ENCODE results near the gene MRO. TPM values are rescaled to one million over a fixed set of nuclear protein-coding genes. Genes with fewer than 3 reads are reported as not detected.

Gene MRO
- total RNA-seq, 1 experiment from 2014 or later, result not detected

Other genes with a start within 250 kb of the MRO start
- 49.3 and 51.2 TPM in 2 replicates for gene ME2, start 59.1 kb upstream of the MRO start, total RNA-seq (2014; rRNA removed; shearing (Covaris generic))
- gene ELAC1, start 148.0 kb upstream of the MRO start, total RNA-seq (2014; rRNA removed; shearing (Covaris generic)), result 8.3 and 13.0 TPM in 2 replicates
- 48.3 and 75.9 TPM in 2 replicates for gene SMAD4, start 210.2 kb upstream of the MRO start, total RNA-seq (2014; rRNA removed; shearing (Covaris generic))

All from Daoy (cell line).